ACHN (cell line): ENCODE results near the gene PRKD2.

Experiments
- DNase-seq: peaks from one replicate; pipeline ENCODE4 v3.0.0-alpha.2; 2015
- in situ Hi-C: cut with HindIII; loops from 2 replicates; pipeline ENCODE4 v1.10.0; 2017; ENCODE audit warnings: low sequenced_read_pairs, low pct_ligation_motif_present, low pct_unique_long_range_greater_than_20kb

Gene PRKD2

GRCh38 chr19:46625731-46626130 lies 91.2 kb downstream of the PRKD2 start:
- in situ Hi-C loops = no loop called here

GRCh38 chr19:46624958-46625661 lies 91.8 kb downstream of the PRKD2 start, which contains the start of gene PTGIR:
Gene PTGIR (minus strand): TSS chr19:46625089. CDS start chr19:46624225, 864 bp downstream.
- in situ Hi-C loops = no loop called here
- no peak for DNase-seq

More at GRCh38 chr19:46625731-46626130, 91.2 kb downstream of the PRKD2 start:
- DNase-seq = no peak
